Measurements from ENCODE around the gene NOXO1. TPM values are rescaled to one million over a fixed set of nuclear protein-coding genes. Genes with fewer than 3 reads are reported as not detected.

Gene NOXO1
- total RNA-seq, 1 donor from 2014 or later = 0.96 TPM

GRCh38 chr16:2008631-2009163, 27.4 kb upstream of the NOXO1 start:
- H3K36me3 ChIP-seq (ENCODE audit: control insufficient read depth, insufficient read depth, low read length) = peaks cover 1% of the 10 kb centered on the region
- H3K27me3 ChIP-seq (ENCODE audit: control insufficient read depth, insufficient read depth, low read length) = no peaks in the 10 kb centered on the region
- H3K4me3 ChIP-seq (ENCODE audit: low read depth, low read length) = peak overlapping the region; percentile 74
- TF ChIP-seq, protein P1, sequence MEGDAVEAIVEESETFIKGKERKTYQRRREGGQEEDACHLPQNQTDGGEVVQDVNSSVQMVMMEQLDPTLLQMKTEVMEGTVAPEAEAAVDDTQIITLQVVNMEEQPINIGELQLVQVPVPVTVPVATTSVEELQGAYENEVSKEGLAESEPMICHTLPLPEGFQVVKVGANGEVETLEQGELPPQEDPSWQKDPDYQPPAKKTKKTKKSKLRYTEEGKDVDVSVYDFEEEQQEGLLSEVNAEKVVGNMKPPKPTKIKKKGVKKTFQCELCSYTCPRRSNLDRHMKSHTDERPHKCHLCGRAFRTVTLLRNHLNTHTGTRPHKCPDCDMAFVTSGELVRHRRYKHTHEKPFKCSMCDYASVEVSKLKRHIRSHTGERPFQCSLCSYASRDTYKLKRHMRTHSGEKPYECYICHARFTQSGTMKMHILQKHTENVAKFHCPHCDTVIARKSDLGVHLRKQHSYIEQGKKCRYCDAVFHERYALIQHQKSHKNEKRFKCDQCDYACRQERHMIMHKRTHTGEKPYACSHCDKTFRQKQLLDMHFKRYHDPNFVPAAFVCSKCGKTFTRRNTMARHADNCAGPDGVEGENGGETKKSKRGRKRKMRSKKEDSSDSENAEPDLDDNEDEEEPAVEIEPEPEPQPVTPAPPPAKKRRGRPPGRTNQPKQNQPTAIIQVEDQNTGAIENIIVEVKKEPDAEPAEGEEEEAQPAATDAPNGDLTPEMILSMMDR (IDR thresholded peaks at IDR 0.05; ENCODE audit: insufficient read depth, low read length, poor library complexity, severe bottlenecking) = no peak
- no peak for DNase-seq (ENCODE audit: low read depth)

GRCh38 chr16:2008009-2008526, 26.8 kb upstream of the NOXO1 start:
- peak overlapping the region; percentile 74 for H3K4me3 ChIP-seq (ENCODE audit: low read depth, low read length)
- no peaks in the 10 kb centered on the region for H3K27me3 ChIP-seq (ENCODE audit: control insufficient read depth, insufficient read depth, low read length)
- peaks cover 1% of the 10 kb centered on the region for H3K36me3 ChIP-seq (ENCODE audit: control insufficient read depth, insufficient read depth, low read length)
- no peak for DNase-seq (ENCODE audit: low read depth)
- TF ChIP-seq, protein P1 (IDR thresholded peaks at IDR 0.05; ENCODE audit: insufficient read depth, low read length, poor library complexity, severe bottlenecking) = no peak

GRCh38 chr16:2007081-2007836, 26.0 kb upstream of the NOXO1 start:
- no peak overlapping the region for H3K4me3 ChIP-seq (ENCODE audit: low read depth, low read length)
- H3K36me3 ChIP-seq (ENCODE audit: control insufficient read depth, insufficient read depth, low read length) = peaks cover 1% of the 10 kb centered on the region
- H3K27me3 ChIP-seq (ENCODE audit: control insufficient read depth, insufficient read depth, low read length) = no peaks in the 10 kb centered on the region
- no peak for DNase-seq (ENCODE audit: low read depth)
- TF ChIP-seq, protein P1 (IDR thresholded peaks at IDR 0.05; ENCODE audit: insufficient read depth, low read length, poor library complexity, severe bottlenecking) = no peak

- no peak for DNase-seq (ENCODE audit: low read depth)
- H3K27me3 ChIP-seq (ENCODE audit: control insufficient read depth, insufficient read depth, low read length) = no peaks in the 10 kb centered on the region
- H3K36me3 ChIP-seq (ENCODE audit: control insufficient read depth, insufficient read depth, low read length) = peaks cover 3% of the 10 kb centered on the region
- no peak overlapping the region for H3K4me3 ChIP-seq (ENCODE audit: low read depth, low read length)
- TF ChIP-seq, protein P1 (IDR thresholded peaks at IDR 0.05; ENCODE audit: insufficient read depth, low read length, poor library complexity, severe bottlenecking) = no peak
Measured at GRCh38 chr16:2006317-2006716, 25.0 kb upstream of the NOXO1 start.

DNA sequence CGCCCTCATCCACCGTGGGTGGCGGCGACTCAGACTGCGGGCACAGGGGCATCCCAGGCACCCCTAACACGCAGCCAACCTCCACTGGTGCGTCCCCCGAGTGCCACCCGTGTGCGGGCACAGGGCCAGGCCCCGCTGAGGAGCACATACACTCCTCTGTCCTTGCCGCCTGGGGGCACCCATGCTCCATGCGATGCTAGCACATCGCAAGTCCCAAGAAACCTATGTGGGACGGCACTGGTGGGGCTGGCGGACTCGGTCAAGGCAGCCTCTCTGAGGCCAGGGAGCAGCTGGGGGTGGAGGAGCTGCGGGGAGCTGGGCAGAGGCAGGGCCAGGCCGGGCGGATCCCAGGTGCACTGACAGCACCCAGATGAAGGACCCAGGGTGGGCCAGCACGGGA, 24.4 kb upstream of the NOXO1 start:
- peaks cover 3% of the 10 kb centered on the region for H3K36me3 ChIP-seq (ENCODE audit: control insufficient read depth, insufficient read depth, low read length)
- DNase-seq (ENCODE audit: low read depth) = no peak
- TF ChIP-seq, protein P1 (IDR thresholded peaks at IDR 0.05; ENCODE audit: insufficient read depth, low read length, poor library complexity, severe bottlenecking) = peak; percentile 7

More for the DNA sequence above, 24.4 kb upstream of the NOXO1 start:
- no peak overlapping the region for H3K4me3 ChIP-seq (ENCODE audit: low read depth, low read length)
- no peaks in the 10 kb centered on the region for H3K27me3 ChIP-seq (ENCODE audit: control insufficient read depth, insufficient read depth, low read length)

All from kidney epithelial cell (primary cell).